ENCODE results near the gene DNM2. TPM values are rescaled to one million over a fixed set of nuclear protein-coding genes. Genes with fewer than 3 reads are reported as not detected.

DNM2 gene
- total and polyA plus RNA-seq, 9 of the 15 experiments (the other 6 are each of a cell fraction or from before 2014, with no cell fraction given) = 2.2 to 161 (median 72.6) TPM

DNA sequence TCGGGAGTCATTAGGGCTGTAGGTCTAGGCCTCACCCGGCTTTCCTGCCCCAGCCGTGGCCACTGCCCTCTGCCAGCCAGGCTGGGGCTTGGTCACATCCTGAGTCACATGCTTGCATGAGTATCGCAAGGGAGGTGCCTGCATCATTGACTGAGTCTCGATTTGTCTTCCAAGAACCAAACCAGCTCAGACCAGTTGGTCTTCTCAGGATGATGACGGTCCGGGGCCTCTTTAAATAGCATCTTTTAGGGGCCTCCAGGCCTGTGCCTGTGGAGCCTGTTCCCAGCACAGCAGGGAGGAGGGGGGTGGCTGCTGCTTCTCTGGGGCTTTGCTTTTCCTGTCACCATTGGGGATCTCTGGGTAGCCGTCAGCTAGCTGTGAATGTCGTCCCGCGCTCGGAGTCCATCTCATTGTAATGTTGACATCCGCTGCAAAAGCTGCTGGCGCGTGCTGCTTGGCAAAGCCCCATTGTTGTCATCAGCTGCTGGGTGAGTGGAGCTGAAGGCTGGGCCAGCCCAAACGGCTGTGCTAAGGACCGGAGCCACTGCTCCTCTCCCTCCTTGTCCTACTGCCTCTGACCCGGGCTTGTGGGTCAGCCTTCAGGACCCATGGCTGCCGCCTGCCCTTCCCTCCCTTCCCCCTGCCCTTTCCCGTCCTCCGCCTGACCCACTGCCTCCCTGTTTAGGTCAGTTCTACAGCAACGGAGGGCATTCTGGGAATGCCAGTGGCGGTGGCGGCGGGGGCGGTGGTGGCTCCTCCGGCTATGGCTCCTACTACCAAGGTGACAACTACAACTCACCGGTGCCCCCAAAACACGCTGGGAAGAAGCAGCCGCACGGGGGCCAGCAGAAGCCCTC lies 31.0 kb upstream of the DNM2 start:
- no peak overlapping the region for H3K4me2 ChIP-seq (ENCODE audit: insufficient read depth, low read length)
- no peak for ATAC-seq
- no peaks in the 10 kb centered on the region for H3K27me3 ChIP-seq (ENCODE audit: control insufficient read depth in 2 of 2, insufficient read depth in 2 of 2, low read length in 2 of 2)
- no peak for DNase-seq (ENCODE audit: extremely low read depth in 1 of 4, low spot score in 3 of 4)
- peak; percentile 44; the same call in 1 of the 2 replicates for TF ChIP-seq POLR2A (conservative IDR thresholded peaks at IDR 0.05)
- peak; percentile 7 for TF ChIP-seq RBM22 (IDR thresholded peaks at IDR 0.05; ENCODE audit: low read depth, low read length, poor library complexity, severe bottlenecking)
- no peak for TF ChIP-seq RFX7 (CRISPR knock-in tag; IDR thresholded peaks at IDR 0.05)
- POLR2A ChIA-PET = interaction anchor here (0.6 to 1.6 kb wide), 3 partner anchors 9 to 23 kb away, joined by 3 to 6 read pairs (median 5); no protein-coding TSS in a partner anchor
- WGBS (ENCODE audit: insufficient coverage, low coverage, missing lambda C conversion rate) = 96% methylated on average over 15 of the region's 31 CpGs
- intact Hi-C loops (cut with micrococcal nuclease) = no loop called here
- H3K9me3 ChIP-seq (replicated peaks; ENCODE audit: control insufficient read depth, insufficient read depth, low read depth, low read length) = no peaks in the 10 kb centered on the region
- H3K36me3 ChIP-seq (ENCODE audit: control insufficient read depth, insufficient read depth, low read length) = peaks cover 99% of the 10 kb centered on the region
- in situ Hi-C loops (cut with MboI) = no loop called here
- no peak overlapping the region for H3K9ac ChIP-seq (ENCODE audit: insufficient read depth in 1 of 2, low read depth in 2 of 2, low read length in 2 of 2)
- no peak overlapping the region for H2AFZ ChIP-seq (ENCODE audit: low read depth, low read length)
- peaks cover 0 to 17% of the 10 kb centered on the region in 2 experiments; a peak in 1 of 5 replicates for H3K4me1 ChIP-seq (replicated peaks in 1 of 2; ENCODE audit: control insufficient read depth in 2 of 2, insufficient read depth in 2 of 2, low read length in 2 of 2)
- 0 out of 3 replicates have a peak, but pooled peaks cover 3% of the 10 kb centered on the region for H3K79me2 ChIP-seq (ENCODE audit: control insufficient read depth, insufficient read depth, low read length)
- CTCF ChIA-PET (ENCODE audit: low intra/inter-chr PET ratio) = no interaction called here
- peaks cover 22% of the 10 kb centered on the region for H4K20me1 ChIP-seq (replicated peaks; ENCODE audit: control insufficient read depth, insufficient read depth, low read length)
- no peak overlapping the region for H3K27ac ChIP-seq (ENCODE audit: extremely low read depth, low read depth, low read length)
- H3K9me1 ChIP-seq (ENCODE audit: control insufficient read depth, insufficient read depth, low read length) = peaks cover 6% of the 10 kb centered on the region
- BruUV-seq (replicated peaks) = no TSS peak
- H3K4me3 ChIP-seq = no peak overlapping the region
- no peak for FAIRE-seq
